GM23338 (cell line): ENCODE results near the gene GSTT4. TPM values are rescaled to one million over a fixed set of nuclear protein-coding genes. Genes with fewer than 3 reads are reported as not detected.
"Not testable (repeated sequence)": the region's sequence is repeated elsewhere in the genome, so short reads cannot be mapped to it uniquely, and the experiment has no call there.

ENCODE experiments used
- ATAC-seq: fragments of 200-7000 bp; cut with Tn5 transposase; 3 replicates; pipeline ENCODE4 v1.9.1; 2020
- DNase-seq: peaks from one replicate; pipeline ENCODE4 v3.0.0-alpha.2; 2015; ENCODE audit warnings: low spot score
- H2AFZ ChIP-seq: fragments of 200-600 bp; sonication (generic); 2 replicates; pipeline ENCODE4 v1.8.0; 2016; ENCODE audit warnings: antibody characterized with exemption, mild to moderate bottlenecking, moderate library complexity
- H3F3A ChIP-seq: fragments of 200-600 bp; sonication (generic); replicated peaks from 2 replicates; pipeline ENCODE4 v1.8.0; 2017; ENCODE audit warnings: antibody characterized with exemption, mixed run types, low read depth
- H3K27ac ChIP-seq: fragments of 200-600 bp; sonication (generic); 2 replicates; pipeline ENCODE4 v1.6.1; 2016; ENCODE audit warnings: low read depth
- H3K27me3 ChIP-seq: fragments of 200-600 bp; sonication (generic); 2 replicates; pipeline ENCODE4 v1.8.0; 2016; ENCODE audit warnings: mild to moderate bottlenecking, mixed run types, moderate library complexity; ENCODE audit not compliant: insufficient read depth
- H3K36me3 ChIP-seq: fragments of 200-600 bp; sonication (generic); 2 replicates; pipeline ENCODE4 v1.8.0; 2016; ENCODE audit warnings: mild to moderate bottlenecking; ENCODE audit not compliant: insufficient read depth
- H3K4me1 ChIP-seq: fragments of 200-600 bp; sonication (generic); 2 replicates; pipeline ENCODE4 v1.8.0; 2016; ENCODE audit warnings: mild to moderate bottlenecking, moderate library complexity; ENCODE audit not compliant: insufficient read depth
- H3K4me2 ChIP-seq: fragments of 200-600 bp; sonication (generic); 2 replicates; pipeline ENCODE4 v1.7.1; 2017; ENCODE audit warnings: mixed run types
- H3K4me3 ChIP-seq: fragments of 200-600 bp; sonication (generic); 2 replicates; pipeline ENCODE4 v1.6.1; 2016; ENCODE audit warnings: mixed run types
- H3K79me2 ChIP-seq: fragments of 200-600 bp; sonication (generic); replicated peaks from 2 replicates; pipeline ENCODE4 v1.8.0; 2017; ENCODE audit warnings: mild to moderate bottlenecking; ENCODE audit not compliant: insufficient read depth
- H3K9me2 ChIP-seq: fragments of 200-600 bp; sonication (generic); 2 replicates; pipeline ENCODE4 v1.8.0; 2017; ENCODE audit not compliant: insufficient read depth
- H4K20me1 ChIP-seq: fragments of 200-600 bp; sonication (generic); replicated peaks from 2 replicates; pipeline ENCODE4 v1.8.0; 2017; ENCODE audit warnings: mild to moderate bottlenecking; ENCODE audit not compliant: insufficient read depth
- H3K27ac Mint-ChIP-seq: 2 replicates; pipeline ENCODE4 v1.8.0; 2020; ENCODE audit warnings: inconsistent platforms, mild to moderate bottlenecking, moderate library complexity, mixed read lengths
- H3K27me3 Mint-ChIP-seq: 3 replicates; pipeline ENCODE4 v1.8.0; 2022; ENCODE audit warnings: low read depth, mild to moderate bottlenecking, moderate library complexity, mixed read lengths, inconsistent platforms; ENCODE audit not compliant: insufficient read depth, poor library complexity
- H3K36me3 Mint-ChIP-seq: 3 replicates; pipeline ENCODE4 v1.8.0; 2021; ENCODE audit warnings: low read depth, mild to moderate bottlenecking, inconsistent platforms, moderate library complexity, mixed read lengths
- H3K4me1 Mint-ChIP-seq: 3 replicates; pipeline ENCODE4 v1.8.0; 2020; ENCODE audit warnings: mild to moderate bottlenecking, inconsistent platforms, mixed read lengths
- H3K4me3 Mint-ChIP-seq: 3 replicates; pipeline ENCODE4 v1.8.0; 2021; ENCODE audit warnings: moderate library complexity, mild to moderate bottlenecking, inconsistent platforms, mixed read lengths
- H3K9me3 Mint-ChIP-seq: 3 replicates; pipeline ENCODE4 v1.8.0; 2020; ENCODE audit warnings: moderate library complexity, mild to moderate bottlenecking, inconsistent platforms, mixed read lengths
- polyA plus RNA-seq: library from polyadenylated mRNA; unstranded; fragments of >200 nt; fragmentation: Nextera tagmentation; extraction: Ambion mirVana; gene quantifications from 2 replicates; pipeline ENCODE4 v1.2.1, GENCODE V29; 2016
- total RNA-seq: library from RNA; depleted of rRNA; stranded (reverse); fragments of >200 nt; shearing (Covaris generic); gene quantifications from 2 replicates; pipeline ENCODE4 v1.2.3, GENCODE V29; 2014
- TF ChIP-seq, protein P1 (sequence below), 2 experiments: fragments of 200-600 bp in 1 of 2; sonication (generic) in 1 of 2; conservative IDR thresholded peaks; 2 replicates each; pipeline versions ENCODE4 v1.5.1 to v1.6.1; 2016 to 2017; ENCODE audit warnings: antibody characterized with exemption in 2 of 2, low read depth in 2 of 2, mild to moderate bottlenecking in 2 of 2, moderate library complexity in 1 of 2

The GSTT4 gene
- total and polyA plus RNA-seq, 2 experiments from 2014 or later = not detected

DNA sequence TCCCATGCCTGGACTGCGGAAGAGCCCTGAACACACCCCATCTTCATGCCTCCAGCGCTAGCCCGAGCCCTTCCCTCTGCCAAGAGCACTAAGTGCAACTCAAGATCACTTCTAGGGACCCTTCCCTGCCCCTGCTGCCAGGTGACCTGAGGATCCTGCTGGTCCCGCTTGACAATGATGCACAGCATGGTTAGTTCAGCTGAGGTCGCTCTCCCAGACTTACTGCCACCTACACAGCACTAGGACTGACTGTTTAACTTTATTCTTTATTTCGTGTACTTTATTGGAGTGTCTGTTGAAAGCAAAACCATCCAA is 50.3 kb downstream of the GSTT4 start:
- not testable (repeated sequence) for H3K27me3 ChIP-seq, H3K4me1 ChIP-seq, H3K27me3 Mint-ChIP-seq, H3K9me3 Mint-ChIP-seq, H3K79me2 ChIP-seq, H3K36me3 ChIP-seq, H2AFZ ChIP-seq, H3K36me3 Mint-ChIP-seq, H3K27ac ChIP-seq, H3K9me2 ChIP-seq, H3F3A ChIP-seq, H3K4me3 ChIP-seq, H4K20me1 ChIP-seq
- peak overlapping the region; percentile 23 for H3K27ac Mint-ChIP-seq
- peak; percentile 41 for ATAC-seq
- H3K4me1 Mint-ChIP-seq = peaks cover 30% of the 10 kb centered on the region
- H3K4me3 Mint-ChIP-seq = peak overlapping the region; percentile 0; the same call in 1 of the 3 replicates
- DNase-seq = peak; percentile 29
- H3K4me2 ChIP-seq = peak overlapping the region; percentile 73; the same call in 1 of the 2 replicates

DNA sequence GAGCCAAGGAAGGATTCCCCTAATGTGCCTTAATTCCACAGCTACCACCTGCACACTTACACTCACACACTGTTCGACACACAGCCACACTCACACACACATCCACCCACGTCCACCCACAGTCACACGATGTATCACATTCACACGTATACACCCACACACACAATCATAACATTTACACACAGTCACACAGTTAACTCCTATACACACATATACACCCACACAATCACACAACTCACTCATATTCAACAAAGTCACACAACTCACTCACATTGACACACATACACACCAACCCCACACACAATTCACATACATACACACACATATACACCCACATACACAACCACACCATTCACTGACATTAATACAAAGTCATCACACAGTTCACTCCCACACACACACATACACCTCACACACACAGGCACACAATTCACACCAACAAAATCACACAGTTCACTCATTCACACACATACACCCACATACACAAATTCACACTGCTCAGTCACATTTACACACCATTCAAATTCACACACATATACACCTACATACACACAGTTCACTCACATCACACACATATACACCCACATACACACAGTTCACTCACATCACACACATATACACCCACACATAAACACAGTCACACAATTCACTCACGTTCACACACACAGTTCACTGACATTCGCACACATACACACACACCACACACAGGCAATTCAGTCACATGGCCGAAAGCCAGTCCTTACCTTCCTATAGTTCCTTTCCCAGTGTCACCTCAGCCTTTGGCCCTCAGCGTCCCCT is 50.9 kb downstream of the GSTT4 start:
- H3K79me2 ChIP-seq, H3K9me3 Mint-ChIP-seq, H3K27me3 ChIP-seq, H3K36me3 ChIP-seq, H3K4me3 ChIP-seq, H3K9me2 ChIP-seq, ATAC-seq, H3K4me1 ChIP-seq, H3F3A ChIP-seq, H3K36me3 Mint-ChIP-seq, H4K20me1 ChIP-seq, DNase-seq, H3K27ac ChIP-seq, H2AFZ ChIP-seq, H3K27me3 Mint-ChIP-seq: not testable (repeated sequence)
- Mint-ChIP-seq H3K4me1 (peaks cover 30% of the 10 kb centered on the region), H3K27ac (peak overlapping the region; percentile 23), H3K4me3 (peak overlapping the region; percentile 0; the same call in 1 of the 3 replicates)
- peak overlapping the region; percentile 73; the same call in 1 of the 2 replicates for H3K4me2 ChIP-seq

DNA sequence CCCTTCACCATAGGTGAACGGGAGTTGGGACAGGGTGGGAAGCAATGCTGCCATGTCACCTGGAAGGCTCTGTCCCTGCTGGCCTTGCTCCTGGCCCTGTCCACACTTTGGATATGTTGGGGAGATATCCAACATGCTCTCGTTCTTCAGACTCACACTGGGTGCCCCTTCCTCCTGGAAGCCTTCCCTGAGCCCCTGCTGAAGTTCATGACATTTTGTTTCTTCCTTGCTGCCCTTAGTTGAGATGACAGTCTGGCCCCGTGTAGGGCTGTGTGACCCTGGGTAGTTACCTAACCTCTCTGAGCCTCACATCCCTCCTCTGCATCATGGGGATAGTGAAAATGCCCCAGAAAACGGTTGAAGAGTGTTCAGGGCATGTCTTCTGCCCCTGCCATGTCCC is 51.8 kb downstream of the GSTT4 start:
- ATAC-seq, H3K27ac Mint-ChIP-seq, H2AFZ ChIP-seq: not testable (repeated sequence)

GRCh38 chr22:23952794-23953405 is 52.4 kb downstream of the GSTT4 start:
- not testable (repeated sequence) for H3F3A ChIP-seq, H3K36me3 Mint-ChIP-seq, H3K27me3 Mint-ChIP-seq, H2AFZ ChIP-seq, H3K4me1 ChIP-seq, H3K4me3 Mint-ChIP-seq, H3K4me3 ChIP-seq, H3K9me3 Mint-ChIP-seq, H3K79me2 ChIP-seq, ATAC-seq, H3K27ac Mint-ChIP-seq, H3K4me2 ChIP-seq, H3K27me3 ChIP-seq, DNase-seq, H3K36me3 ChIP-seq, H3K9me2 ChIP-seq, H4K20me1 ChIP-seq, H3K27ac ChIP-seq
- H3K4me1 Mint-ChIP-seq = peaks cover 30% of the 10 kb centered on the region
- TF ChIP-seq, protein P1, sequence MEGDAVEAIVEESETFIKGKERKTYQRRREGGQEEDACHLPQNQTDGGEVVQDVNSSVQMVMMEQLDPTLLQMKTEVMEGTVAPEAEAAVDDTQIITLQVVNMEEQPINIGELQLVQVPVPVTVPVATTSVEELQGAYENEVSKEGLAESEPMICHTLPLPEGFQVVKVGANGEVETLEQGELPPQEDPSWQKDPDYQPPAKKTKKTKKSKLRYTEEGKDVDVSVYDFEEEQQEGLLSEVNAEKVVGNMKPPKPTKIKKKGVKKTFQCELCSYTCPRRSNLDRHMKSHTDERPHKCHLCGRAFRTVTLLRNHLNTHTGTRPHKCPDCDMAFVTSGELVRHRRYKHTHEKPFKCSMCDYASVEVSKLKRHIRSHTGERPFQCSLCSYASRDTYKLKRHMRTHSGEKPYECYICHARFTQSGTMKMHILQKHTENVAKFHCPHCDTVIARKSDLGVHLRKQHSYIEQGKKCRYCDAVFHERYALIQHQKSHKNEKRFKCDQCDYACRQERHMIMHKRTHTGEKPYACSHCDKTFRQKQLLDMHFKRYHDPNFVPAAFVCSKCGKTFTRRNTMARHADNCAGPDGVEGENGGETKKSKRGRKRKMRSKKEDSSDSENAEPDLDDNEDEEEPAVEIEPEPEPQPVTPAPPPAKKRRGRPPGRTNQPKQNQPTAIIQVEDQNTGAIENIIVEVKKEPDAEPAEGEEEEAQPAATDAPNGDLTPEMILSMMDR (conservative IDR thresholded peaks at IDR 0.05; ENCODE audit: low read depth in 2 of 2) = 0 out of 4 replicates have a peak, but pooled peaks of 1 of the 2 experiments have one; percentile 11

More for the DNA sequence above, 51.8 kb downstream of the GSTT4 start:
- DNase-seq, H3K27me3 Mint-ChIP-seq, H3K4me1 ChIP-seq, H3K4me3 ChIP-seq, H3K4me2 ChIP-seq, H3K27me3 ChIP-seq, H3F3A ChIP-seq, H3K9me3 Mint-ChIP-seq, H3K36me3 Mint-ChIP-seq, H3K4me3 Mint-ChIP-seq, H3K27ac ChIP-seq, H3K79me2 ChIP-seq, H3K9me2 ChIP-seq, H3K36me3 ChIP-seq, H4K20me1 ChIP-seq: not testable (repeated sequence)
- H3K4me1 Mint-ChIP-seq = peaks cover 30% of the 10 kb centered on the region

- ATAC-seq (peak; percentile 39), DNase-seq (peak; percentile 34)
- H3K4me1 Mint-ChIP-seq = peaks cover 28% of the 10 kb centered on the region
- H3K27me3 ChIP-seq, H3K36me3 Mint-ChIP-seq, H3K4me1 ChIP-seq, H3K9me2 ChIP-seq, H3K4me3 Mint-ChIP-seq, H3K79me2 ChIP-seq, H3K9me3 Mint-ChIP-seq, H3K27ac ChIP-seq, H2AFZ ChIP-seq, H3K27ac Mint-ChIP-seq, H3K4me2 ChIP-seq, H4K20me1 ChIP-seq, H3K27me3 Mint-ChIP-seq, H3K36me3 ChIP-seq, H3K4me3 ChIP-seq, H3F3A ChIP-seq: not testable (repeated sequence)
Observed at GRCh38 chr22:23951383-23951782, 53.9 kb downstream of the GSTT4 start.

DNA sequence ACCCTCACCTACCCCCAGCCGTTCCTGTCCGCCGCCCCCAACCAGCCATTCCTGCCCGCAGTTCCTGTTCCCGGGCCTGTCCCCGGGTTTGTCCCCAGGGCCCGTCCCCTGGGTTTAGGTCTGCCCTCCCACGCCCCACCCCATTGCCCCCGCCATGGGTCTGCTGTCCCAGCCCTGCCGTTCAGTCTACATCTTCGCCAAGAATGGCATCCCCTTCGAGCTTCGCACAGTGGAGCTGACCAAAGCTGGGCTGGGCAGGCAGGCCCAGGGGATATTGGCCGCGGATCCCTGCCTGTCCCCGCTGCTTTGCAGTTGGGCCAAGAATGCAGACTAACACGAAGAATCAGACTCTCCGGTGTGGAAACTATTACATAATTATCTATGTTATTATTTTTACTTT is 55.5 kb downstream of the GSTT4 start:
- DNase-seq, H3K4me3 ChIP-seq, H3K27me3 ChIP-seq, ATAC-seq, H3K36me3 ChIP-seq, H3K4me3 Mint-ChIP-seq, H3K4me1 ChIP-seq, H2AFZ ChIP-seq, H3K9me3 Mint-ChIP-seq, H3K79me2 ChIP-seq, H3F3A ChIP-seq, H3K9me2 ChIP-seq, H3K27ac ChIP-seq, H3K4me2 ChIP-seq, H4K20me1 ChIP-seq, H3K27ac Mint-ChIP-seq, H3K27me3 Mint-ChIP-seq, H3K36me3 Mint-ChIP-seq: not testable (repeated sequence)
- H3K4me1 Mint-ChIP-seq = peaks cover 16% of the 10 kb centered on the region
